GM19328 (cell line): Measurements from ENCODE around the gene SYNDIG1.

Experiments used
- ATAC-seq: cut with Tn5 transposase; IDR thresholded peaks from one replicate; pipeline ENCODE4 v1.9.1; 2021; ENCODE audit warnings: mild to moderate bottlenecking, moderate library complexity; ENCODE audit not compliant: unreplicated experiment

Gene SYNDIG1

GRCh38 chr20:24702501-24703283, 233.3 kb downstream of the SYNDIG1 start:
- ATAC-seq: no peak

- no peak for ATAC-seq
Measured at GRCh38 chr20:24703284-24703610, 233.8 kb downstream of the SYNDIG1 start.

- no peak for ATAC-seq
Measured at GRCh38 chr20:24704899-24705298, 235.5 kb downstream of the SYNDIG1 start.

- no peak for ATAC-seq
Measured at GRCh38 chr20:24705486-24705885, 236.1 kb downstream of the SYNDIG1 start.

GRCh38 chr20:24708411-24709295, 239.2 kb downstream of the SYNDIG1 start:
- no peak for ATAC-seq
